Measurements from ENCODE around the gene PRAMEF14.
"Not testable (repeated sequence)": the region's sequence is repeated elsewhere in the genome, so short reads cannot be mapped to it uniquely, and the experiment has no call there.

- TF ChIP-seq POLR2AphosphoS5 (IDR thresholded peaks at IDR 0.05; ENCODE audit: borderline replicate concordance, low read depth, low read length); EZH2 (IDR thresholded peaks at IDR 0.05); FOXP2 (optimal IDR thresholded peaks at IDR 0.05; ENCODE audit: control extremely low read depth, extremely low read length, insufficient read depth): not testable (repeated sequence)
Measured at GRCh38 chr1:13368544-13368943, 21.6 kb upstream of the PRAMEF14 start.
